Upper lobe of left lung (tissue), 6 donors: Measurements from ENCODE around the gene ATP2B2. TPM values are rescaled to one million over a fixed set of nuclear protein-coding genes. Genes with fewer than 3 reads are reported as not detected.

Source experiments
- ATAC-seq, 2 donors: fragments of 200-7000 bp; cut with Tn5 transposase; one replicate each; pipeline ENCODE4 v1.9.1; 2022; ENCODE audit warnings: mild to moderate bottlenecking in 2 of 2, moderate library complexity in 2 of 2; ENCODE audit not compliant: low FRiP score in 2 of 2
- DNase-seq, 2 donors: peaks; one replicate each; pipeline ENCODE4 v3.0.0-alpha.2; 2019 to 2020
- H3K27ac ChIP-seq, 4 donors: fragments of 200-600 bp; sonication (generic); one replicate each; pipeline ENCODE4 v1.5.1; 2016 to 2019
- H3K27me3 ChIP-seq, 4 donors: fragments of 200-600 bp; sonication (generic); one replicate each; pipeline ENCODE4 v1.5.1; 2017 to 2019
- H3K36me3 ChIP-seq, 4 donors: fragments of 200-600 bp; sonication (generic); one replicate each; pipeline ENCODE4 v1.5.1; 2016 to 2019
- H3K4me1 ChIP-seq, 4 donors: fragments of 200-600 bp; sonication (generic); one replicate each; pipeline ENCODE4 v1.5.1; 2018 to 2019
- H3K4me3 ChIP-seq, 4 donors: fragments of 200-600 bp; sonication (generic); one replicate each; pipeline ENCODE4 v1.5.1; 2017 to 2019; ENCODE audit warnings: mild to moderate bottlenecking in 2 of 4, moderate library complexity in 1 of 4
- H3K9me3 ChIP-seq, 4 donors: fragments of 200-600 bp; sonication (generic); one replicate each; pipeline ENCODE4 v1.5.1; 2018 to 2019
- EP300 ChIP-seq, 4 donors: sonication (generic); formaldehyde crosslinking; IDR thresholded peaks; one replicate each; pipeline ENCODE4 v1.5.1; 2017; ENCODE audit warnings: antibody characterized with exemption in 4 of 4, control low read depth in 2 of 4
- POLR2A ChIP-seq, 4 donors: fragments of 450-650 bp; IDR thresholded peaks; one replicate each; pipeline ENCODE4 v1.5.1; 2016 to 2017; ENCODE audit warnings: antibody characterized with exemption in 4 of 4, mild to moderate bottlenecking in 2 of 4
- POLR2AphosphoS5 ChIP-seq, 2 donors: sonication (generic); formaldehyde crosslinking; IDR thresholded peaks; one replicate each; pipeline ENCODE4 v1.5.1; 2017; ENCODE audit warnings: antibody characterized with exemption in 2 of 2
- WGBS, 2 donors: methylation state at CpG; one replicate each; pipeline ENCODE4 v1.1.5; 2017 to 2018; 5-methylcytosine and 5-hydroxymethylcytosine counted together
- total RNA-seq, 6 donors: library from RNA; depleted of rRNA in 4 of 6; stranded (reverse); fragments of >200 nt in 4 of 6; gene quantifications; one replicate each; pipeline versions ENCODE4 v1.1.0 to v1.2.1, GENCODE V29; 2016 to 2021
- TF ChIP-seq, protein P1 (sequence below), 6 experiments: fragments of 450-650 bp in 4 of 6; fragments of 200-600 bp in 2 of 6; sonication (generic) in 2 of 6; IDR thresholded peaks; one replicate each; pipeline ENCODE4 v1.5.1; 2016 to 2019; ENCODE audit warnings: antibody characterized with exemption in 6 of 6
- donor health status: DM: no; HTN: no; CAD: no; lungs with moderate emphysema.
- donor health status: DM: no; HTN: yes; CAD: no; lungs with severe emphysema.

Gene ATP2B2
- total RNA-seq, 6 donors from 2014 or later: 0.13 to 0.30 TPM; not detected in 4

DNA sequence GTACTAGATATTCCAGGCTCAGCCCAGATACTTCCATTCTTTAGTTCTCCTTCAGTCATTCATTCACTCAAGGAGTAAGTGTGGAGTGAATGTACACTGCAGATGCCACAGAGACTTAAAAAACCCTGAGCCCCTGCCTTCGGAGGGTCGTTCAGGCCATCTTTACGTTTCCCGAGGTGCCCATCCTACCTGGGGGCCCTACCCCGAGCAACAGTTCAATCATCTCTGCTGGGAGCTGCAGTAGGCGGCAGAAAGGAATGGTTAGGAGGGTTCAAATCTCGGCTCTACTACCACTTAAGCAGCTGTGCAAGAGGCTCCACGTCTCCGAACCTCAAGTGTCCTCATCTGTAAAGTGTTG lies 185.1 kb downstream of the ATP2B2 start:
- Histone ChIP-seq H3K4me3 (peak overlapping the region; percentile 93 to 99 (median 98)), H3K4me1 (peaks cover 19 to 21% (median 19%) of the 10 kb centered on the region in 4 donors), H3K27me3 (no peaks in the 10 kb centered on the region), H3K9me3 (no peaks in the 10 kb centered on the region), H3K36me3 (peaks cover 5 to 37% (median 28%) of the 10 kb centered on the region in 4 donors), H3K27ac (peak overlapping the region; percentile 89 to 93 (median 90))
- DNase-seq (no peak), ATAC-seq (peak; percentile 1 to 2)
- WGBS, 2 donors: 0% methylated on average over 6 to 9 of the region's 9 CpGs
- TF ChIP-seq EP300 (IDR thresholded peaks at IDR 0.05) (no peak), POLR2AphosphoS5 (IDR thresholded peaks at IDR 0.05) (no peak), POLR2A (IDR thresholded peaks at IDR 0.05) (no peak)
- TF ChIP-seq, protein P1, sequence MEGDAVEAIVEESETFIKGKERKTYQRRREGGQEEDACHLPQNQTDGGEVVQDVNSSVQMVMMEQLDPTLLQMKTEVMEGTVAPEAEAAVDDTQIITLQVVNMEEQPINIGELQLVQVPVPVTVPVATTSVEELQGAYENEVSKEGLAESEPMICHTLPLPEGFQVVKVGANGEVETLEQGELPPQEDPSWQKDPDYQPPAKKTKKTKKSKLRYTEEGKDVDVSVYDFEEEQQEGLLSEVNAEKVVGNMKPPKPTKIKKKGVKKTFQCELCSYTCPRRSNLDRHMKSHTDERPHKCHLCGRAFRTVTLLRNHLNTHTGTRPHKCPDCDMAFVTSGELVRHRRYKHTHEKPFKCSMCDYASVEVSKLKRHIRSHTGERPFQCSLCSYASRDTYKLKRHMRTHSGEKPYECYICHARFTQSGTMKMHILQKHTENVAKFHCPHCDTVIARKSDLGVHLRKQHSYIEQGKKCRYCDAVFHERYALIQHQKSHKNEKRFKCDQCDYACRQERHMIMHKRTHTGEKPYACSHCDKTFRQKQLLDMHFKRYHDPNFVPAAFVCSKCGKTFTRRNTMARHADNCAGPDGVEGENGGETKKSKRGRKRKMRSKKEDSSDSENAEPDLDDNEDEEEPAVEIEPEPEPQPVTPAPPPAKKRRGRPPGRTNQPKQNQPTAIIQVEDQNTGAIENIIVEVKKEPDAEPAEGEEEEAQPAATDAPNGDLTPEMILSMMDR (IDR thresholded peaks at IDR 0.05): no peak

GRCh38 chr3:10319804-10320203 lies 185.6 kb downstream of the ATP2B2 start:
- WGBS, 2 donors: 6% methylated on average over 3 of the region's 3 CpGs; no CpG with 5 or more reads in 1 of the 2 donors
- ATAC-seq: no peak
- Histone ChIP-seq H3K9me3 (no peaks in the 10 kb centered on the region), H3K4me3 (peak overlapping the region; percentile 93 to 99 (median 98)), H3K36me3 (peaks cover 5 to 42% (median 33%) of the 10 kb centered on the region in 4 donors), H3K27ac (peak overlapping the region in 2 of 4 donors; percentile 89 to 93), H3K4me1 (peaks cover 19 to 21% (median 19%) of the 10 kb centered on the region in 4 donors), H3K27me3 (no peaks in the 10 kb centered on the region)
- no peak for DNase-seq
- TF ChIP-seq POLR2AphosphoS5 (IDR thresholded peaks at IDR 0.05) (no peak), EP300 (IDR thresholded peaks at IDR 0.05) (no peak), POLR2A (IDR thresholded peaks at IDR 0.05) (no peak)
- TF ChIP-seq, protein P1 (IDR thresholded peaks at IDR 0.05): no peak

- TF ChIP-seq, protein P1 (IDR thresholded peaks at IDR 0.05): no peak
- TF ChIP-seq POLR2A (IDR thresholded peaks at IDR 0.05) (no peak), EP300 (IDR thresholded peaks at IDR 0.05) (no peak), POLR2AphosphoS5 (IDR thresholded peaks at IDR 0.05) (no peak)
- Histone ChIP-seq H3K27me3 (no peaks in the 10 kb centered on the region), H3K36me3 (peaks cover 5 to 47% (median 39%) of the 10 kb centered on the region in 4 donors), H3K9me3 (no peaks in the 10 kb centered on the region), H3K27ac (no peak overlapping the region), H3K4me1 (peaks cover 19 to 21% (median 19%) of the 10 kb centered on the region in 4 donors), H3K4me3 (peak overlapping the region in 3 of 4 donors; percentile 15 to 99 (median 97))
- DNase-seq: no peak
- WGBS, 2 donors: 68 to 72% methylated on average over 6 of the region's 6 CpGs
- no peak for ATAC-seq
Observed at GRCh38 chr3:10319251-10319650, 186.1 kb downstream of the ATP2B2 start.

DNA sequence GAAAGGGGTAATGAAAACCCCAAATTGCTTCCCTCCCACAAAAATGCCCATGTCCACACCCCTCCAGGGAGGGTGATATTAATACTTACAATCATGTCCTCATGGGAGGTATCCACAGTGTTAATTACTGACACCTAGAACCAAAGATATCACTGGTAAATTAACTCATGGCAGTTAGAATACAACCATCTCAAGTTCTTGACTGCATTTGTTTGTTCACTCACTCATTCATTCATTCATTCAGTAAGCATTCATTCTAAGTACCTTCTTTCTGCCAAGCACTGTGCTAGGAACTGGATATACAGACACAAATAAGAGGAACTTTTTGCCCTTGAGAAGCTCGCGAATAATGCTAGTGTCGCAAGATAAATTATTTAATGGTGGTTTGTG lies 187.4 kb downstream of the ATP2B2 start:
- Histone ChIP-seq H3K4me1 (peaks cover 19 to 21% (median 19%) of the 10 kb centered on the region in 4 donors), H3K36me3 (peaks cover 6 to 60% (median 52%) of the 10 kb centered on the region in 4 donors), H3K4me3 (no peak overlapping the region), H3K27me3 (no peaks in the 10 kb centered on the region), H3K9me3 (no peaks in the 10 kb centered on the region), H3K27ac (no peak overlapping the region)
- ATAC-seq: no peak
- 86 to 92% methylated on average over 3 of the region's 3 CpGs for WGBS, 2 donors
- DNase-seq: no peak
- no peak for TF ChIP-seq EP300 (IDR thresholded peaks at IDR 0.05)

GRCh38 chr3:10317311-10317960 lies 187.9 kb downstream of the ATP2B2 start:
- Histone ChIP-seq H3K4me1 (peaks cover 19 to 21% (median 19%) of the 10 kb centered on the region in 4 donors), H3K36me3 (peaks cover 11 to 65% (median 57%) of the 10 kb centered on the region in 4 donors), H3K27me3 (no peaks in the 10 kb centered on the region), H3K9me3 (no peaks in the 10 kb centered on the region), H3K27ac (no peak overlapping the region), H3K4me3 (no peak overlapping the region)
- no peak for ATAC-seq
- 94 to 98% methylated on average over 4 of the region's 4 CpGs for WGBS, 2 donors
- TF ChIP-seq EP300 (IDR thresholded peaks at IDR 0.05) (no peak), POLR2AphosphoS5 (IDR thresholded peaks at IDR 0.05) (no peak), POLR2A (IDR thresholded peaks at IDR 0.05) (no peak)
- TF ChIP-seq, protein P1 (IDR thresholded peaks at IDR 0.05): no peak
- no peak for DNase-seq
